ENCODE measurements around the gene PAPOLB. TPM values are rescaled to one million over a fixed set of nuclear protein-coding genes. Genes with fewer than 3 reads are reported as not detected.

The PAPOLB gene
- total RNA-seq, 4 donors from 2014 or later, result 0.17 to 0.46 (median 0.37) TPM

DNA sequence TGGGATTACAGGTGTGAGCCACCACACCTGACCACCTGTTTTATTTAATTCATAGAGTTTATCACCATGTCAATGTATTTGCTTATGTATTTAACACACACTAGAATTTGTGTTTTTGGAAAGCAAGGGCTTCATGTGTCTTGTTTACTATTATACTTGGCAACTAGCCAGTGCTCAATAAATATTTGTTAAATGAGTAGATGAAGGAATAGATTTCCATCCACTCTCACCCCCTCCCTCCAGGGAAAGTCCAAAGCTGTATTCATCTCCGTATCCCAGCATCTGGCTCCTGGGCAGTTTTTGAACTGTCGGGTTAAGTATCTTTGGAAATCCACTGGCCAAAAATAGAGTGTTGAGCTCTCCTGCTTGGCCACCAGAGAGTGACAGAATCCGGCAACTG is 26.3 kb upstream of the PAPOLB start:
- Histone ChIP-seq H3K9me3 (no peaks in the 10 kb centered on the region), H3K4me1 (peaks cover 0 to 8% (median 7%) of the 10 kb centered on the region in 4 donors), H3K27ac (replicated peaks in 1 of 4) (no peak overlapping the region), H3K4me3 (no peak overlapping the region), H3K36me3 (no peaks in the 10 kb centered on the region), H3K27me3 (peaks cover 0 to 12% (median 0%) of the 10 kb centered on the region in 4 donors)
- TF ChIP-seq EP300 (IDR thresholded peaks at IDR 0.05) (no peak), POLR2A (IDR thresholded peaks at IDR 0.05; ENCODE audit: low read depth) (no peak), POLR2AphosphoS5 (IDR thresholded peaks at IDR 0.05) (no peak)
- 60% methylated on average over 3 of the region's 3 CpGs for WGBS
- no peak for DNase-seq (ENCODE audit: extremely low spot score)
- intact Hi-C loops (cut with DNase I), result no loop called here

DNA sequence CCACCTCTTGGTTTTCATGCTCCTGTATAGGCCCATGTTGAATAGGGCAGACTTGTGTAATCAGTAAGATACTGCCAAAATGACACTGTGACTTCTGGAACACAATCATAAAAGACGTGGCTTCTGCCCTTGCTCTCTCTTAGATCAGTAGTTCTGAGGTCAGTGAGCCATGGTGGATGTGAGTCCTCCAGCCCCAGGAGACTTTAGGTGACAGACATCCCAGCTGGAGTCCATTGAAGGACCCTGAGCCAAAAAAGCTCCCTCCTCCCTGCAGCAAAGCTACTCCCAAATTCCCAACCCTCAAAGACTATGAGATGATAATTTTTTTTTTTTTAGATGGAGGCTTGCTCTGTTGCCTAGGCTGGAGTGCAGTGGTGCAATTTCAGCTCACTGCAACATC is 24.8 kb upstream of the PAPOLB start:
- DNase-seq (ENCODE audit: extremely low spot score), result no peak
- intact Hi-C loops (cut with DNase I), result no loop called here
- peaks cover 6 to 23% (median 19%) of the 10 kb centered on the region in 4 donors for H3K4me1 ChIP-seq
- TF ChIP-seq EP300 (IDR thresholded peaks at IDR 0.05) (no peak), POLR2A (IDR thresholded peaks at IDR 0.05; ENCODE audit: low read depth) (no peak), POLR2AphosphoS5 (IDR thresholded peaks at IDR 0.05) (no peak)
- TF ChIP-seq, protein P1, sequence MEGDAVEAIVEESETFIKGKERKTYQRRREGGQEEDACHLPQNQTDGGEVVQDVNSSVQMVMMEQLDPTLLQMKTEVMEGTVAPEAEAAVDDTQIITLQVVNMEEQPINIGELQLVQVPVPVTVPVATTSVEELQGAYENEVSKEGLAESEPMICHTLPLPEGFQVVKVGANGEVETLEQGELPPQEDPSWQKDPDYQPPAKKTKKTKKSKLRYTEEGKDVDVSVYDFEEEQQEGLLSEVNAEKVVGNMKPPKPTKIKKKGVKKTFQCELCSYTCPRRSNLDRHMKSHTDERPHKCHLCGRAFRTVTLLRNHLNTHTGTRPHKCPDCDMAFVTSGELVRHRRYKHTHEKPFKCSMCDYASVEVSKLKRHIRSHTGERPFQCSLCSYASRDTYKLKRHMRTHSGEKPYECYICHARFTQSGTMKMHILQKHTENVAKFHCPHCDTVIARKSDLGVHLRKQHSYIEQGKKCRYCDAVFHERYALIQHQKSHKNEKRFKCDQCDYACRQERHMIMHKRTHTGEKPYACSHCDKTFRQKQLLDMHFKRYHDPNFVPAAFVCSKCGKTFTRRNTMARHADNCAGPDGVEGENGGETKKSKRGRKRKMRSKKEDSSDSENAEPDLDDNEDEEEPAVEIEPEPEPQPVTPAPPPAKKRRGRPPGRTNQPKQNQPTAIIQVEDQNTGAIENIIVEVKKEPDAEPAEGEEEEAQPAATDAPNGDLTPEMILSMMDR (IDR thresholded peaks at IDR 0.05), result no peak
- H3K4me3 ChIP-seq, result no peak overlapping the region
- H3K9me3 ChIP-seq, result no peaks in the 10 kb centered on the region
- H3K36me3 ChIP-seq, result no peaks in the 10 kb centered on the region
- no peak overlapping the region for H3K27ac ChIP-seq (replicated peaks in 1 of 4)
- peaks cover 0 to 16% (median 0%) of the 10 kb centered on the region in 4 donors for H3K27me3 ChIP-seq
- WGBS, result 20% methylated on average over 1 of the region's 1 CpG

DNA sequence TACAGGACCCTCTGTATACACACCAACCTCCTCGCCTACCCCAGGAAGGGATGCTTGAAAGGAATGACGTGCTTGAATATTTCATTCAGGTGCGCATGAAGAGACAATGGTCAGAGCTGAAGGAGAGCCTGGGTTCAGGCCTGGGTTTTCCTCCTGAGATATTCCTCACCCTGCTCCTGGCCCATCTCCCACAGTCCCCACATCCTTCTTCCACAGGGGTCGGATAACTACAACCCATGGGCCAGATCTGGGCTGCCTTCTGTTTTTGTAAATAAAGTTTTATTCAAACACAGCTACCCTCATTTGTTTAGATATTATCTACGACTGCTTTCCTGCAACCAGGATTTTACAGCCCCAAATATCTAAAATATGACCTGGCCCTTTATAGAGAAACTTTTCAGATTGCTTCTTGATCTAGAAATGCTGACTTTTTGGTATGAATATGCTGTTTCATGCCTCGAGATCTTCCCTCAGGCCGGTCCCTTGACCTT is 23.5 kb upstream of the PAPOLB start:
- Histone ChIP-seq H3K4me1 (peaks cover 6 to 31% (median 26%) of the 10 kb centered on the region in 4 donors), H3K9me3 (no peaks in the 10 kb centered on the region), H3K27me3 (peaks cover 0 to 16% (median 0%) of the 10 kb centered on the region in 4 donors), H3K4me3 (no peak overlapping the region), H3K36me3 (no peaks in the 10 kb centered on the region), H3K27ac (replicated peaks in 1 of 4) (no peak overlapping the region)
- no peak for DNase-seq (ENCODE audit: extremely low spot score)
- intact Hi-C loops (cut with DNase I), result no loop called here
- no peak for TF ChIP-seq POLR2A (IDR thresholded peaks at IDR 0.05; ENCODE audit: low read depth)
- no peak for TF ChIP-seq POLR2AphosphoS5 (IDR thresholded peaks at IDR 0.05)
- no peak for TF ChIP-seq EP300 (IDR thresholded peaks at IDR 0.05)
- TF ChIP-seq, protein P1 (IDR thresholded peaks at IDR 0.05), result no peak
- 89% methylated on average over 7 of the region's 7 CpGs for WGBS

DNA sequence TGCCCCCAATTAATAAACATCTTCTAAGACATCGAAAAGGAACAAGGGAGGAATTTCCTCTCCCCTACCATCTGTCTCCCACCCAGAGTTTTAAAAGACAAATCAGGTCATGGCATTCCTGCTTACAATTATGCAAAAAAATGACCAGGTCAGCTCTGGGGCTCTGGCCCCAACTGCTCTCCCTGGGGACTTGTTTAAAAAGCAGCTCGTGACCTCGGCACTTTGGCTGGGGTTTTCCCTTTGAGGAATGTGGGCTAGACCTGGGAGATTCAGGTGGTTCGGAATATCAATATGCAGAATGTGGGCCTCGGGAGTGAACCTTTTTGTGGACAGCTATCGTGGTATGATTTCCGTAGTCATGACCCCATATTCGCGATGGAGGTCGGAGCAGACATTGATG is 22.3 kb upstream of the PAPOLB start:
- peak overlapping the region in 1 of 4 donors; percentile 78 for H3K4me3 ChIP-seq

More for the DNA sequence above, 22.3 kb upstream of the PAPOLB start:
- DNase-seq (ENCODE audit: extremely low spot score), result no peak
- Histone ChIP-seq H3K27ac (replicated peaks in 1 of 4) (no peak overlapping the region), H3K9me3 (no peaks in the 10 kb centered on the region), H3K4me1 (peaks cover 10 to 43% (median 31%) of the 10 kb centered on the region in 4 donors), H3K27me3 (peaks cover 0 to 16% (median 0%) of the 10 kb centered on the region in 4 donors), H3K36me3 (no peaks in the 10 kb centered on the region)
- TF ChIP-seq POLR2AphosphoS5 (IDR thresholded peaks at IDR 0.05) (no peak), EP300 (IDR thresholded peaks at IDR 0.05) (no peak), POLR2A (IDR thresholded peaks at IDR 0.05; ENCODE audit: low read depth) (no peak)
- TF ChIP-seq, protein P1 (IDR thresholded peaks at IDR 0.05), result no peak
- intact Hi-C loops (cut with DNase I), result loop anchor here (5.0 kb wide), 2 partner anchors 37 to 52 kb away; no protein-coding TSS in a partner anchor
- WGBS, result 77% methylated on average over 10 of the region's 10 CpGs
